Measurements from ENCODE around the gene ECE1. TPM values are rescaled to one million over a fixed set of nuclear protein-coding genes. Genes with fewer than 3 reads are reported as not detected.
A peak's percentile ranks its signal among the peaks of the same experiment; 100 is the strongest.

Gene ECE1
- total RNA-seq, 1 donor from 2014 or later: 37.2 TPM

DNA sequence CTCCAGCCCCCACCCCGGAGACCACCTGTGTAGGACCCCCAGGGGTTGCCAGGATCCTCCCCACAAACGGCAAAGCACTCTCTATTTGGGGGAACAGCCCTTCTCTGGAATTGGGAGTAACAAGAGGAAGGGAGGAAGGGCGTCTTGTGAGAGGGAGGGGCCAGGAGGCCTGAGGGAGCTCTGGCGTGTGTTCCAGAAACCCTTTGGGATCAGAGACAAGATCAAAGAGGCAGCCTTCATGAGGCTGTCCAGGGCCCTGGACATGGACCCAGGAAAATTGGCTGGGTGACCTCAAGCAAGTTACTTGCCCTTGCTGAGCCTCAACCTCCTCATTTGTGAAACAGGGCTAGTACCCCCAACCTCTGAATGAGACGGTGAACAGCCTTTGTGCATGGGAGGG, 18.1 kb upstream of the ECE1 start:
- H3K27ac Mint-ChIP-seq: peak overlapping the region; percentile 56
- TF ChIP-seq, protein P1, sequence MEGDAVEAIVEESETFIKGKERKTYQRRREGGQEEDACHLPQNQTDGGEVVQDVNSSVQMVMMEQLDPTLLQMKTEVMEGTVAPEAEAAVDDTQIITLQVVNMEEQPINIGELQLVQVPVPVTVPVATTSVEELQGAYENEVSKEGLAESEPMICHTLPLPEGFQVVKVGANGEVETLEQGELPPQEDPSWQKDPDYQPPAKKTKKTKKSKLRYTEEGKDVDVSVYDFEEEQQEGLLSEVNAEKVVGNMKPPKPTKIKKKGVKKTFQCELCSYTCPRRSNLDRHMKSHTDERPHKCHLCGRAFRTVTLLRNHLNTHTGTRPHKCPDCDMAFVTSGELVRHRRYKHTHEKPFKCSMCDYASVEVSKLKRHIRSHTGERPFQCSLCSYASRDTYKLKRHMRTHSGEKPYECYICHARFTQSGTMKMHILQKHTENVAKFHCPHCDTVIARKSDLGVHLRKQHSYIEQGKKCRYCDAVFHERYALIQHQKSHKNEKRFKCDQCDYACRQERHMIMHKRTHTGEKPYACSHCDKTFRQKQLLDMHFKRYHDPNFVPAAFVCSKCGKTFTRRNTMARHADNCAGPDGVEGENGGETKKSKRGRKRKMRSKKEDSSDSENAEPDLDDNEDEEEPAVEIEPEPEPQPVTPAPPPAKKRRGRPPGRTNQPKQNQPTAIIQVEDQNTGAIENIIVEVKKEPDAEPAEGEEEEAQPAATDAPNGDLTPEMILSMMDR (conservative IDR thresholded peaks at IDR 0.05): no peak
- no peak overlapping the region for H3K4me3 Mint-ChIP-seq
- no peaks in the 10 kb centered on the region for H3K36me3 Mint-ChIP-seq
- no peaks in the 10 kb centered on the region for H3K27me3 Mint-ChIP-seq
- DNase-seq (ENCODE audit: extremely low spot score, unreplicated experiment): no peak
- H3K9me3 Mint-ChIP-seq: peaks cover 4% of the 10 kb centered on the region
- H3K4me1 Mint-ChIP-seq (ENCODE audit: unreplicated experiment): peaks cover 51% of the 10 kb centered on the region

DNA sequence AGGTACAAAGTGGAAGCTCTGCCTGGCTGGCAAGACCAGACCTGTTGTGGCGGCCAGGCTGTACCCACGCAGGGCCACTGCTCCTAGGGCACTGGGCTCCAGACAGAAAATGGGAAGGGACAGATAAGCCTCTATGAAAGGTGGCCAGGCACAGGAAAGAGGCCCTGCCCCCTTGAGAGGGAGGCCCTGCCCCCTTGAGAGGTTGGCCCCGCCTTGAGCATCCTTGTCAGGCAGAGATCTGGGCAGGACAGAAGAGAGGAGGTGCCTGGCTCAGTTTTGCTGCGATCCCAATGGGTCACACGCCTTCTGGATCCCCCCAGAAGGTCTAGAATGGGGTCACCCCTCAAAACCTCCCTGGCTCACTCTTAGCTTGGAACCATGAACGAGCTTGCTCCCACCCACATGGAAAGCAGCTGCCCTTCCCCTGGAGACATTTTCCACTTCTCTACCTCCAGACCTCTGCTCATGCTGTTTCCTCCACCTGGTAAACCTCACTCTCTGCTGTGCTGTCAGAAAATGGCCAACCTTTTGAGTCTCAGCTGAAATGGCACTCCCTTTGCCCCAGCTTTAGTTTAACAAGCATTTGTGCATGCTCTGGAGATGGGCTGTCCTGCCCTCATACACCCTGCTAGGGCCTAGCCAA, 17.5 kb upstream of the ECE1 start:
- TF ChIP-seq, protein P1 (conservative IDR thresholded peaks at IDR 0.05): no peak
- no peak overlapping the region for H3K4me3 Mint-ChIP-seq
- H3K27me3 Mint-ChIP-seq: no peaks in the 10 kb centered on the region
- H3K27ac Mint-ChIP-seq: peak overlapping the region; percentile 56
- H3K36me3 Mint-ChIP-seq: no peaks in the 10 kb centered on the region
- peaks cover 50% of the 10 kb centered on the region for H3K4me1 Mint-ChIP-seq (ENCODE audit: unreplicated experiment)
- H3K9me3 Mint-ChIP-seq: peaks cover 4% of the 10 kb centered on the region
- DNase-seq (ENCODE audit: extremely low spot score, unreplicated experiment): no peak

DNA sequence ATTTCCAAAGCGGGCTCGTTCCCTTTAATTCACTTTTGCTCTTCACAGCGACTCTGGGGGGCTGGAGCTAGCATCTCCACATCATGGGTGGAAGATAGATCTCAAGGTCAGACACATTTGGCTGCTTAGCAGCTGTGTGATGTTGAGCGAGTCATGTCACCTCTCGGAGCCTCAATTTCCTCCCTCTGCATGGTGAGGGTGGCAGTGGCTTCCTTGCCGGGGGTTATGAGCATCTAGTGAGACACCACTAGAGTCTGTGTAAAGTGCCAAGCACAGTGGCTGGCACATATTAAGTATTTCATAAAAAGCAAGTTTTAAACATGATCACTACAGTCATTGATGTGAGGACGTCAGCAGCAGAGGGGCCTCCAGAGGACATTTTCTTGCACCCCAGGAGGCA, 16.9 kb upstream of the ECE1 start:
- TF ChIP-seq, protein P1 (conservative IDR thresholded peaks at IDR 0.05): no peak
- H3K27me3 Mint-ChIP-seq: no peaks in the 10 kb centered on the region
- H3K4me1 Mint-ChIP-seq (ENCODE audit: unreplicated experiment): peaks cover 51% of the 10 kb centered on the region
- H3K9me3 Mint-ChIP-seq: peaks cover 4% of the 10 kb centered on the region
- H3K4me3 Mint-ChIP-seq: no peak overlapping the region
- no peaks in the 10 kb centered on the region for H3K36me3 Mint-ChIP-seq
- DNase-seq (ENCODE audit: extremely low spot score, unreplicated experiment): no peak
- peak overlapping the region; percentile 8 for H3K27ac Mint-ChIP-seq

DNA sequence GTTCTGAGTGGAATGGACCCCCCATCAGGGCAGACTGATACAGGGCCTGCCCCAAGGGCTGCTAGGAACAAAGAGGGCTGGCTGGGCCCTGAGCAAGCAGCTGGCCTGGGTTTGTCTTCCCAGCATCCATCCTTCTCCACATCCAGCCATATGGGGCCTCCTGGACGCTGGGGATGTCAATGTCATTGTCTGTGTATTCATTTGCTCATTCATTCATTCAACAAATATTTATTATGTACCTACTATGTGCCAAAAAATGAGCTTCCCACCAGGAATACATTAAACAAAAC, 15.6 kb upstream of the ECE1 start:
- Mint-ChIP-seq H3K36me3 (no peaks in the 10 kb centered on the region), H3K27me3 (no peaks in the 10 kb centered on the region), H3K27ac (no peak overlapping the region), H3K9me3 (peaks cover 3% of the 10 kb centered on the region), H3K4me1 (ENCODE audit: unreplicated experiment) (peaks cover 48% of the 10 kb centered on the region), H3K4me3 (no peak overlapping the region)
- TF ChIP-seq, protein P1 (conservative IDR thresholded peaks at IDR 0.05): no peak
- no peak for DNase-seq (ENCODE audit: extremely low spot score, unreplicated experiment)

DNA sequence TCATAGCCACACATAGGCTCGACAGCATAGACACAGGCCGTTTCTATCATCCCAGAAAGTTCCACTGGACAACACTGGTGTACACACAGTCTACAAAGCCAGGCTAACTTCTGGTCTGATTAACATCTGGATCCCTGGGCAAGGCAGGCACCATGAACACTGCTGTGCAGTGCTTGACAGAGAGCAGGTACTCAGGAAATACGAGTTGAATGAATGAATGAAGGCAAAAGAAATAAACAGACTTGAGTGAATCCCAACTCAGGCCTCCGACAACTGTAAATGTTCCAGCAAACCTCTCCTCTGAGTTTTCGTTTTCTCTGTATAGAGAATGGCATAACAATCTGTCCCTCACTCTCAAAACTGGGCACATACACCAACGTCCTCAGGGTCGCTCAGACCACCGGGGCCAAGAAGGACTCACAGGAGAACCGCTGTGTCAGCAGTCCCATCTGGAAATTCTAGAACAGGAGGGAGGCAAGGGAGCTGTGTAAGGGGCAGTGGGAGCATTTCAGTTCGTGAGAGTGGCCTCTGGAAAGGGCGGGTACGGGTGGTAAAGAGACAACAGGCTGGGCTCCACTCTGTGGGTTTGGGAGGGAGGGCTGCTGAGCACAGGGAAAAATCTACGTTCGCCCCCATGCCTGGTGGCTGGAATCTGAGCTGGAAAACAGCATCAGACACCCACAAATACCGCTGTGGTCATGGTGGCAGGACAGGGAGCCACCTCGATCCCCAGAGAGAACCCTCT, 15.1 kb upstream of the ECE1 start:
- Mint-ChIP-seq H3K27ac (peak overlapping the region; percentile 64), H3K9me3 (no peaks in the 10 kb centered on the region), H3K36me3 (no peaks in the 10 kb centered on the region), H3K4me3 (peak overlapping the region; percentile 55), H3K27me3 (no peaks in the 10 kb centered on the region), H3K4me1 (ENCODE audit: unreplicated experiment) (peaks cover 43% of the 10 kb centered on the region)
- TF ChIP-seq, protein P1 (conservative IDR thresholded peaks at IDR 0.05): no peak
- DNase-seq (ENCODE audit: extremely low spot score, unreplicated experiment): no peak

All from type B pancreatic cell (in vitro differentiated cells).